SK-N-SH treated with all-trans-retinoic acid at 6 μM for 48 hours (cell line): ENCODE measurements around the gene LSM7.

Source experiments
- ATAC-seq: fragments of 200-7000 bp; cut with Tn5 transposase; 3 replicates; pipeline ENCODE4 v1.9.1; 2020; ENCODE audit warnings: mild to moderate bottlenecking, moderate library complexity
- BACH2 ChIP-seq: fragments of 250-450 bp; sonication (Bioruptor Pico); IDR thresholded peaks from 2 replicates; pipeline ENCODE4 v1.9.0; 2021; ENCODE audit warnings: mild to moderate bottlenecking, borderline replicate concordance
- CREB5 ChIP-seq: fragments of 250-450 bp; sonication (Bioruptor Pico); IDR thresholded peaks from 2 replicates; pipeline ENCODE4 v1.5.1; 2020; ENCODE audit warnings: low read depth, mild to moderate bottlenecking, moderate library complexity
- CSDC2 ChIP-seq: fragments of 250-450 bp; sonication (Bioruptor Pico); IDR thresholded peaks from 2 replicates; pipeline ENCODE4 v1.5.0; 2020; ENCODE audit warnings: mild to moderate bottlenecking, moderate library complexity
- CSRNP3 ChIP-seq: fragments of 250-450 bp; sonication (Bioruptor Pico); IDR thresholded peaks from 2 replicates; pipeline ENCODE4 v1.5.1; 2021; ENCODE audit warnings: mild to moderate bottlenecking, moderate library complexity
- ESRRG ChIP-seq: fragments of 250-450 bp; sonication (Bioruptor Pico); IDR thresholded peaks from 2 replicates; pipeline ENCODE4 v1.6.1; 2021; ENCODE audit warnings: mild to moderate bottlenecking
- GLIS3 ChIP-seq: fragments of 250-450 bp; sonication (Bioruptor Pico); IDR thresholded peaks from 2 replicates; pipeline ENCODE4 v1.5.0; 2020; ENCODE audit warnings: mild to moderate bottlenecking, moderate library complexity
- ISL1 ChIP-seq: fragments of 250-450 bp; sonication (Bioruptor Pico); IDR thresholded peaks from 2 replicates; pipeline ENCODE4 v2.1.2; 2022; ENCODE audit warnings: mild to moderate bottlenecking, moderate library complexity
- OSR1 ChIP-seq: fragments of 250-450 bp; sonication (Bioruptor Pico); IDR thresholded peaks from 2 replicates; pipeline ENCODE4 v1.8.0; 2022; ENCODE audit warnings: moderate library complexity, mild to moderate bottlenecking, inconsistent platforms
- POU6F1 ChIP-seq: fragments of 250-450 bp; sonication (Bioruptor Pico); IDR thresholded peaks from 2 replicates; pipeline ENCODE4 v1.8.0; 2021; ENCODE audit warnings: low read depth, mild to moderate bottlenecking, moderate library complexity, borderline replicate concordance
- PPARA ChIP-seq: fragments of 250-450 bp; sonication (Bioruptor Pico); IDR thresholded peaks from 2 replicates; pipeline ENCODE4 v1.5.0; 2020; ENCODE audit warnings: mild to moderate bottlenecking, borderline replicate concordance
- RARB ChIP-seq: fragments of 250-450 bp; sonication (Bioruptor Pico); IDR thresholded peaks from 2 replicates; pipeline ENCODE4 v1.8.0; 2021; ENCODE audit warnings: mild to moderate bottlenecking, moderate library complexity
- SNAI2 ChIP-seq: fragments of 250-450 bp; sonication (Bioruptor Pico); IDR thresholded peaks from 2 replicates; pipeline ENCODE4 v1.5.0; 2020; ENCODE audit warnings: mild to moderate bottlenecking, moderate library complexity
- TCF4 ChIP-seq: fragments of 250-450 bp; sonication (Bioruptor Pico); IDR thresholded peaks from 2 replicates; pipeline ENCODE4 v1.8.0; 2021; ENCODE audit warnings: mild to moderate bottlenecking, moderate library complexity, borderline replicate concordance
- TOX ChIP-seq: fragments of 250-450 bp; sonication (Bioruptor Pico); IDR thresholded peaks from 2 replicates; pipeline ENCODE4 v1.8.0; 2021; ENCODE audit warnings: mild to moderate bottlenecking, moderate library complexity, borderline replicate concordance
- TSHZ2 ChIP-seq: fragments of 250-450 bp; sonication (Bioruptor Pico); IDR thresholded peaks from 2 replicates; pipeline ENCODE4 v1.5.0; 2020; ENCODE audit warnings: mild to moderate bottlenecking, moderate library complexity
- ZC3H10 ChIP-seq: fragments of 250-450 bp; sonication (Bioruptor Pico); IDR thresholded peaks from 2 replicates; pipeline ENCODE4 v1.5.1; 2021; ENCODE audit warnings: mild to moderate bottlenecking, moderate library complexity
- ZNF565 ChIP-seq: fragments of 450-650 bp; formaldehyde crosslinking; conservative IDR thresholded peaks from 2 replicates; pipeline ENCODE4 v1.5.0; 2020; ENCODE audit warnings: low read depth, mild to moderate bottlenecking, moderate library complexity
- ZNF70 ChIP-seq: fragments of 450-650 bp; formaldehyde crosslinking; IDR thresholded peaks from 2 replicates; pipeline ENCODE4 v1.5.0; 2020; ENCODE audit warnings: mild to moderate bottlenecking, moderate library complexity

Gene LSM7

GRCh38 chr19:2362970-2363300, 34.5 kb upstream of the LSM7 start (continued):
- no peak for TF ChIP-seq TOX (CRISPR knock-in tag)
- no peak for TF ChIP-seq GLIS3 (CRISPR knock-in tag)
- TF ChIP-seq CREB5 (CRISPR knock-in tag): no peak
- no peak for TF ChIP-seq ZNF70 (CRISPR knock-in tag)
- TF ChIP-seq TCF4 (CRISPR knock-in tag): no peak
- no peak for TF ChIP-seq CSRNP3
- TF ChIP-seq ZC3H10 (CRISPR knock-in tag): no peak

DNA sequence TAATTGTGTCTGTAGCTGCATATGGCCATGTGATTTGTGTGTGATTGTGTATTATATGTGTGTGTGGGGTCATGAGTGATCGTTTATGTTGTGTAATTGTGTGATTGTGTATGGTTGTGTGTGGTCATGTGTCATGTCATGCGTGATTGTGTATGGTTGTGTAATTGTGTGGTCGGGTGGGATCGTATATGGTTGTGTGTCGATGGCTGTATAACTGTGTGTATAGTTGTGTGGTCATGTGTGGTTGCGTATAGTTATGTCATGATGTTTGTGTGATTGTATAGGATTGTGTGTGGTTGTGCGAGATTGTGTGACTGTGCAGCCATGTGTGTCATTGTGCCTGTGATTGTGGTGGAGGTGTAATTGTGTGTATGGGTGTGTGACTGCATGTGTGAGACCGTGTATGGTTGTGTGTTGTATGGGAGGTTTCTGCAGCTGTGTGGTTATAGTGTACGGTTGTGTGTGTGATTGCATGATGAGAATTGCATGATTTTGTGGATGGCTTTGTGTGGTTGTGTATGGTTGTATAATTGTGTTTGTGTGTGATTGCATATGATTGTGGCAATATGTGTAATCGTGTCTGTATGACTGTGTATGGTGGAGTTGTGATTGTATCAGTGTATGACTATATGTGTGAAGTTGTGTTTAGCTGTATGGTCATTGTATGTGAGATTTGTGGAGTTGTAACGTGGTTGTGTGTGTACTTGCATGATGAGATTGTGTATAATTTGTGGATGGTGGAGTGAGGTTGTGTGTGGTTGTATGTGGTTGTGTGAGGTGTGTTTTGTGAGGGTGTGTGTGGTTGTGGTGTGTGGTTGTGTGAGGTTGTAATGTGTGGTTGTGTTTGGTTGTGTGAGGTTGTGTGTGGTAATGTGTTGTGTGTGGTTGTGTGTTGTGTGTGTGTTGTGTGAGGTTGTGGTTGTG, 33.9 kb upstream of the LSM7 start:
- no peak for ATAC-seq
- TF ChIP-seq PPARA (CRISPR knock-in tag): no peak
- no peak for TF ChIP-seq CREB5 (CRISPR knock-in tag)
- no peak for TF ChIP-seq ESRRG
- no peak for TF ChIP-seq ISL1 (CRISPR knock-in tag)
- TF ChIP-seq RARB (CRISPR knock-in tag): no peak
- no peak for TF ChIP-seq OSR1 (CRISPR knock-in tag)
- TF ChIP-seq GLIS3 (CRISPR knock-in tag): no peak
- TF ChIP-seq TSHZ2 (CRISPR knock-in tag): no peak
- TF ChIP-seq CSRNP3: no peak
- no peak for TF ChIP-seq TCF4 (CRISPR knock-in tag)
- no peak for TF ChIP-seq CSDC2 (CRISPR knock-in tag)

DNA sequence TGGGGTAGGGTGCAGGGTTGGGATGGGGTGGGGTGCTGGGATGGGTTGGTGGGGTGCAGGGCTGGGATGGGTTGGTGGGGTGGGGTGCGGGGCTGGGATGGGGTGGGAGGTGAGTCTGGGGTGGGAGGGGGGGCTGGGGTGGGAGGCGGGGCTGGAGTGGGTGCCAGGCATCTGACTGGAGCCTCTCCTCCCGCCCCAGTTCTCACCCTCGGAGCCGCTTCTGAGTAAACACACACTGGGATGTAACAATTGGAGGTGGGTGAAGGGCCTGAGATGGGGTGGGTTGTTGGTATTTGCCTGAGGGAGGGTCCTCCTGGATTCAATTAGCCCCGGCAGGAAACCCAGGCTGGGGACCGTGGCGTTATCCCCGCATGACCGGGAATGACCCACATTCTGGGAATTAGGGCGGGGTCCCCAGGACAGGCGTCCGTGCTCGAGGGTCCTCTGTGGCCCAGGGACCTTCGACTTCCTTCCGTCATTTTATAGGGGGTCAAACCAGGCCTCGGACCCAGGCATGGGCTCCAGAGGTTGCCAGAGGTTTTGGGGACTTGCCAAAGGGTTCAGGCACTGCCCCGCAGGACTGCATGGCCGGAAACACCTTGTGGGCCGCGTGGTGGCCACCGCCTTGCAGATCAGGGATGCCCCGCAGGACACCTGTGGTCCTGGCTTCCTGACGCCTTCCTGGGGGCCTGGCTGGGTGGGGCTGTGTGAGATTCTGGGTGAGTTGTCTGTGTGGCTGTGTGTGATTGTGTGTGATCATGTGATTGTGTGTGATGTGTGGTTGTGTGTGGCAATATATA, 33.1 kb upstream of the LSM7 start:
- TF ChIP-seq ISL1 (CRISPR knock-in tag) (no peak), SNAI2 (no peak), CSDC2 (CRISPR knock-in tag) (no peak), PPARA (CRISPR knock-in tag) (no peak), GLIS3 (CRISPR knock-in tag) (no peak), ZNF565 (CRISPR knock-in tag) (no peak), POU6F1 (CRISPR knock-in tag) (no peak), BACH2 (CRISPR knock-in tag) (no peak)
- no peak for ATAC-seq
